Mesendoderm (in vitro differentiated cells): Measurements from ENCODE around the gene ANKRD39.
A peak's percentile ranks its signal among the peaks of the same experiment; 100 is the strongest.

Experiments
- DNase-seq: peaks from one replicate; pipeline ENCODE4 v3.0.0; 2013
- H2AK5ac ChIP-seq: 2 replicates; pipeline ENCODE4 v1.6.1; 2013; ENCODE audit warnings: low read length, inconsistent platforms
- H2BK120ac ChIP-seq: 2 replicates; pipeline ENCODE4 v1.6.1; 2013; ENCODE audit warnings: low read depth, mild to moderate bottlenecking, low read length, moderate library complexity, mixed read lengths
- H2BK15ac ChIP-seq: replicated peaks from 2 replicates; pipeline ENCODE4 v1.6.1; 2013; ENCODE audit warnings: low read depth, mild to moderate bottlenecking, moderate library complexity
- H2BK5ac ChIP-seq: 2 replicates; pipeline ENCODE4 v1.6.1; 2013; ENCODE audit warnings: low read length, inconsistent platforms
- H3K18ac ChIP-seq: 2 replicates; pipeline ENCODE4 v1.6.1; 2013; ENCODE audit warnings: mild to moderate bottlenecking, low read length, mixed read lengths
- H3K23ac ChIP-seq: one replicate; pipeline ENCODE4 v1.6.1; 2013; ENCODE audit warnings: low read length
- H3K27ac ChIP-seq: 2 replicates; pipeline ENCODE4 v1.5.1; 2013; ENCODE audit warnings: low read depth, mild to moderate bottlenecking, inconsistent platforms, low read length, moderate library complexity
- H3K27me3 ChIP-seq: 2 replicates; pipeline ENCODE4 v1.6.1; 2013; ENCODE audit warnings: low read length, control low read depth, mild to moderate bottlenecking, inconsistent platforms; ENCODE audit not compliant: insufficient read depth, poor library complexity
- H3K36me3 ChIP-seq: 2 replicates; pipeline ENCODE4 v1.6.1; 2013; ENCODE audit warnings: low read length, inconsistent platforms; ENCODE audit not compliant: control insufficient read depth, insufficient read depth
- H3K4ac ChIP-seq: one replicate; pipeline ENCODE4 v1.6.1; 2013; ENCODE audit warnings: low read depth, mild to moderate bottlenecking, low read length, moderate library complexity
- H3K4me1 ChIP-seq: 2 replicates; pipeline ENCODE4 v1.6.1; 2013; ENCODE audit warnings: low read depth, low read length, inconsistent platforms; ENCODE audit not compliant: control insufficient read depth
- H3K4me2 ChIP-seq: 2 replicates; pipeline ENCODE4 v1.6.1; 2013; ENCODE audit warnings: low read length
- H3K4me3 ChIP-seq: 2 replicates; pipeline ENCODE4 v1.5.1; 2013; ENCODE audit warnings: mild to moderate bottlenecking, low read length
- H3K56ac ChIP-seq: one replicate; pipeline ENCODE4 v1.6.1; 2013; ENCODE audit warnings: low read length
- H3K79me1 ChIP-seq: 2 replicates; pipeline ENCODE4 v1.6.1; 2013; ENCODE audit warnings: low read length, inconsistent platforms
- H3K79me2 ChIP-seq: 2 replicates; pipeline ENCODE4 v1.6.1; 2013; ENCODE audit warnings: mild to moderate bottlenecking, low read length; ENCODE audit not compliant: control insufficient read depth, insufficient read depth
- H3K9ac ChIP-seq: 2 replicates; pipeline ENCODE4 v1.6.1; 2013; ENCODE audit warnings: low read length, inconsistent platforms
- H4K5ac ChIP-seq: one replicate; pipeline ENCODE4 v1.6.1; 2013; ENCODE audit warnings: low read length
- H4K8ac ChIP-seq: one replicate; pipeline ENCODE4 v1.6.1; 2013; ENCODE audit warnings: low read depth, mild to moderate bottlenecking, control low read depth, low read length, moderate library complexity
- WGBS: extraction: QIAGEN DNeasy Blood & Tissue Kit; methylation state at CpG from one replicate; pipeline ENCODE4 v1.1.7; 2013; ENCODE audit warnings: low lambda C conversion rate, missing lambda C conversion rate; ENCODE audit not compliant: insufficient coverage; ENCODE audit errors: extremely low coverage; 5-methylcytosine and 5-hydroxymethylcytosine counted together

ANKRD39 gene

DNA sequence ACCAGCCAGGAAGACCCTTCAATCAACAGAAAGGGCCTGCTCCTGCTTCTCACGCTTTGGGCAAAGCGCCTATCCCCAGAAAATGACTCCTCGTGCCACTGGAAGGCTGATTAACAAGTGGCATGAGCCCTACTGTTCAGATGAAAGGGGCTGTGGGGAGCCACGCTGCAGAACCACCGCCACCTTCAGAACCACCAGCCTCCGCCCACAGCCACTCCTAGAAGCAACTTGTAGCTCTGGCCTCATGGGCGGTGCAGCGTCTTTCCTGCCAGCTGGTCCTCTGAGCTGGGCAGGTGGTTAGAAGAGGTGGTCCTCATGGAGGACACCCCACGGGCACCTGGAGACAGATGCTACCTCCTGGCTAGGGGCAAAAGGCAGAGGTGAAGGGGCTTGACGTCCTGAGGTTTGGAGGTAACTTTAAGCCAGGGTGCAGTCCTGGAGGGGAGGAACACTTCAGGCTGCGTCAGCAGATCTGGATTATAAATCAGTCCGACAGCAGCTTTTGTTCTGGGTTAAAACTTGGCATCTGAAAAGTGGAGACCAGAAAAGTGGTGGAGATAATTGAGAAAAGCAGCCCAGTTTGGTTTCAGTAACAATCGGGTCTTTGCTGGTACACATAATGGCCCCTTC, 12.9 kb upstream of the ANKRD39 start:
- Histone ChIP-seq H3K4me1 (peaks cover 24% of the 10 kb centered on the region), H2AK5ac (peak overlapping the region; percentile 48), H3K9ac (peak overlapping the region; percentile 86), H3K4me3 (peak overlapping the region; percentile 69), H4K8ac (no peak overlapping the region), H3K18ac (peak overlapping the region; percentile 97), H2BK120ac (no peak overlapping the region), H2BK15ac (no peak overlapping the region), H3K4ac (peak overlapping the region; percentile 94), H3K36me3 (peaks cover 5% of the 10 kb centered on the region), H3K23ac (no peak overlapping the region), H3K27me3 (no peaks in the 10 kb centered on the region), H3K56ac (peak overlapping the region; percentile 96), H3K79me1 (peaks cover 20% of the 10 kb centered on the region), H3K27ac (no peak overlapping the region), H3K79me2 (peaks cover 29% of the 10 kb centered on the region), H4K5ac (no peak overlapping the region), H2BK5ac (no peak overlapping the region), H3K4me2 (peak overlapping the region; percentile 85)
- WGBS = no CpG with 5 or more reads among the region's 13 CpGs
- peak; percentile 46 for DNase-seq

DNA sequence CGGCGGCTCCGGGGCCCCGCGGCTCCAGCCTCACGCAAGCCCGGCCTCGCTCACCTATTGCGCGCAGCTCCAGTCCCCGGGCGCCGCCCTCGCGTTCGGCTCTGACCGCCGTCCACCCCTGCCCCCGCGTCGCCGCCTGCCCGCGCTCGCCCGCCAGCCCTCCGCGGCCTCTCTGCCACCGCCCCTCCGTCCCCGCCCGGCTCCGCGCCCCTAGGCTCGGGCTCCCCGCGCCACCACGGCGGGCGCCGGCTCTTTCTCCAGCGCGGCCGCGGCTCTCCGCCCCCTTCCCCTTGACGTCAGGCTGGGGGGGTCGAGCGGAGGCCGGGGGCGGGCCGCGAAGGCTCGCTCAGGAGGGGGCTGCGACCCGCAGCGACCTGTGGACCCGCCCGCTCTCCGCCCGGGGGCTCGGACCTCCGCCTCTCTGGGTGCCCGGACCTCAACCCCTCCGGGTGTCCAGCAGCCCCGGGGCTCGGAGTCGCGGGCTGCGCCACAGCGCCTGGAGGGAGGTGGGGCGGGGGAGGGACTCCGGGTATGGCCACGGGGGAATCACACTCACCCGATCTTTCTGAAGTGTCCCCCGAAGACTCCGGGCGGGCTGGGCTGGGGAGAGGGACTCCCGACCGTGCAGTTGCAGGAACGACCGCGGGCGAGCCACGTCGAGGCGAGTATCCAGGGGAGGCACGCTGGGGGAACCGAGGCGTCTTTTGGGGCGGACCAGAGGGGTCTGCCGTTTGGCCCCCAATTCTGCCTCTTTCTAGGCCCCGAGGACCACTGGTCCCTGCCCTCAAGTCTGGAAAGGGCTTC, 12.2 kb upstream of the ANKRD39 start, which contains the start of gene SEMA4C:
SEMA4C (minus strand) TSS at position 259 of the 804 bp plus-strand sequence. CDS start 2,194 bp downstream, outside the sequence.
- Histone ChIP-seq H3K27me3 (no peaks in the 10 kb centered on the region), H4K8ac (peak within 1 kb of the TSS; percentile 89), H3K27ac (peak within 1 kb of the TSS; percentile 93), H3K4me1 (peaks cover 17% of the 10 kb centered on the region), H3K23ac (peak within 1 kb of the TSS; percentile 66), H3K56ac (peak within 1 kb of the TSS; percentile 96), H3K79me2 (peaks cover 32% of the 10 kb centered on the region), H2AK5ac (peak within 1 kb of the TSS; percentile 48), H2BK5ac (peak within 1 kb of the TSS; percentile 76), H4K5ac (no peak within 1 kb of the TSS), H3K4ac (peak within 1 kb of the TSS; percentile 97), H3K79me1 (peaks cover 25% of the 10 kb centered on the region), H2BK120ac (peak within 1 kb of the TSS; percentile 73), H3K9ac (peak within 1 kb of the TSS; percentile 99), H3K4me2 (peak within 1 kb of the TSS; percentile 85), H3K4me3 (peak within 1 kb of the TSS; percentile 91), H3K36me3 (peaks cover 10% of the 10 kb centered on the region), H2BK15ac (no peak within 1 kb of the TSS), H3K18ac (peak within 1 kb of the TSS; percentile 97)
- peak; percentile 57 for DNase-seq
- WGBS = no CpG with 5 or more reads among the region's 93 CpGs

DNA sequence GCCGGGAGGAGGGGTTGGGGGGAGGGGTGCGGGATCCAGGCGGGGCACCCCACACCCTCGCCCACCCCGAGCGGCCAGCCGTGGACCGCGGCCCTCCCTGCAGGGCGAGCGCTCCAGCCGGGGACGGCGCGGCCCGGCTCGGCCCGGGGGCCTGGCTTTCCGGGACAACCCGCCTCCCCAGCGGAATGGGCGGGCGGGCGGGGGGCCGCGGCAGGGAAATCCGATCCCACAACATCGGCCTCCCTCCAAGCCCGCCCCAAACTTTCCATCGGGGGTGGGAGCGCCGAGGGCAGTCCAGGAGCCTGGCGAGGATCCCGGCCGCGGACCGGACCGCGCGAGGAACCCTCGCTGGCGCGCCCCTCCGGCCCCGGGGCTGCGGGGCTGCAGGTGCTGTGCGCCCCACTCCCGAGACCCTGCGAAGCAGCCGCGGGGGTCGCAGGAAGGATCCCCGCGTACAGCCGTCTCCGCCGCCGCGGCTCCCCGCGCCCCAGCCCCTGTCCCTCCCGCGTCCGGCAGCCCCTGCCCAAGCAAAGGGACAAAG, 11.5 kb upstream of the ANKRD39 start:
- peak overlapping the region; percentile 66 for H3K23ac ChIP-seq
- H3K27ac ChIP-seq = peak overlapping the region; percentile 93
- peak overlapping the region; percentile 91 for H3K4me3 ChIP-seq
- peak overlapping the region; percentile 96 for H3K56ac ChIP-seq
- no peak overlapping the region for H2AK5ac ChIP-seq
- DNase-seq = peak; percentile 77
- H3K4ac ChIP-seq = peak overlapping the region; percentile 97
- peak overlapping the region; percentile 73 for H2BK120ac ChIP-seq
- peak overlapping the region; percentile 18 for H3K4me2 ChIP-seq
- peaks cover 14% of the 10 kb centered on the region for H3K36me3 ChIP-seq
- H3K79me2 ChIP-seq = peaks cover 32% of the 10 kb centered on the region
- H3K18ac ChIP-seq = peak overlapping the region; percentile 97
- H4K5ac ChIP-seq = no peak overlapping the region
- WGBS = no CpG with 5 or more reads among the region's 64 CpGs
- no peak overlapping the region for H2BK15ac ChIP-seq
- peak overlapping the region; percentile 89 for H4K8ac ChIP-seq
- peak overlapping the region; percentile 99 for H3K9ac ChIP-seq
- H3K27me3 ChIP-seq = no peaks in the 10 kb centered on the region
- peak overlapping the region; percentile 76 for H2BK5ac ChIP-seq
- peaks cover 25% of the 10 kb centered on the region for H3K79me1 ChIP-seq
- H3K4me1 ChIP-seq = peaks cover 17% of the 10 kb centered on the region

DNA sequence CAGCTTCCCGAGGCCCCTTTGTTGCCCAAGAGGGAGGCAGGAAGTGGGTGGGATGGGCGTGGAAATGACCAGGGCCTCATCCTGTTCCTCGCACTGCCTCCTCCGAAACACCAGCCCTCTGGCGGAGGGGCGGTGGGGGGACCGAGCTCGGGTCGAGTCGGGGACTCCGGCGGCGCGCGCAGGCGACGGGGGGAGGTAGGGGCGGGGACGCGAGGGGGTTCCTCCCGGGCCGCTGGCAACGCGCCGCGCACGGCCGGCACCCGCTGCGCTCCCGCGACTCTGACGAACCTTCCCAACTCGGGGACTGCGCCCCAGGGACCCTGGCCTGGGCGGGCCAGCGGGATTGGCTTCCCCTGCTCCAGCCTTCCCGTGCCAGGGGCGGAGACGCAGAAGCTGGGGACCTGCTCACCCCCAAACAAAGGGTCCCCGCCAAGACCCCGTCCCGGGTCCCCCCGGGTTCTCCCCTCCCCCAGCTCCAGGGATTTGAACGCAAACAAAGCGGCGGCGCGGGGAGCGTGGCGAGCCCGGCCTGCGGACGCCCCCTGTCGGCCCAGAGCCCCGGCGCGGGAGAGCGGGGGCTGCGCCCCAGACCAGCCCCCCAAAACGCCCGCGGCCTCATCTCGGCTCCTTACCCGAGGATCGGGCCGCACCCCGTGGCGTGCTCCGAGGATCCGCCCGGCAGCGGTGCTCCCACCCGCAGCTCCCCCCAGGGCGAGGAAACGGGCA, 10.9 kb upstream of the ANKRD39 start:
- H3K56ac ChIP-seq = peak overlapping the region; percentile 93
- H4K5ac ChIP-seq = no peak overlapping the region
- peak overlapping the region; percentile 99 for H3K9ac ChIP-seq
- peaks cover 11% of the 10 kb centered on the region for H3K4me1 ChIP-seq
- peak overlapping the region; percentile 83 for H4K8ac ChIP-seq
- H3K79me2 ChIP-seq = peaks cover 32% of the 10 kb centered on the region
- H2BK15ac ChIP-seq = no peak overlapping the region
- WGBS = no CpG with 5 or more reads among the region's 76 CpGs
- peaks cover 25% of the 10 kb centered on the region for H3K79me1 ChIP-seq
- peak overlapping the region; percentile 95 for H3K4me2 ChIP-seq
- peak; percentile 93 for DNase-seq
- peak overlapping the region; percentile 66 for H3K23ac ChIP-seq
- H3K36me3 ChIP-seq = peaks cover 21% of the 10 kb centered on the region
- peak overlapping the region; percentile 97 for H3K18ac ChIP-seq
- peak overlapping the region; percentile 73 for H2BK120ac ChIP-seq
- H2AK5ac ChIP-seq = no peak overlapping the region
- peak overlapping the region; percentile 97 for H3K4ac ChIP-seq
- H2BK5ac ChIP-seq = peak overlapping the region; percentile 82
- H3K27ac ChIP-seq = peak overlapping the region; percentile 93
- no peaks in the 10 kb centered on the region for H3K27me3 ChIP-seq
- peak overlapping the region; percentile 91 for H3K4me3 ChIP-seq

DNA sequence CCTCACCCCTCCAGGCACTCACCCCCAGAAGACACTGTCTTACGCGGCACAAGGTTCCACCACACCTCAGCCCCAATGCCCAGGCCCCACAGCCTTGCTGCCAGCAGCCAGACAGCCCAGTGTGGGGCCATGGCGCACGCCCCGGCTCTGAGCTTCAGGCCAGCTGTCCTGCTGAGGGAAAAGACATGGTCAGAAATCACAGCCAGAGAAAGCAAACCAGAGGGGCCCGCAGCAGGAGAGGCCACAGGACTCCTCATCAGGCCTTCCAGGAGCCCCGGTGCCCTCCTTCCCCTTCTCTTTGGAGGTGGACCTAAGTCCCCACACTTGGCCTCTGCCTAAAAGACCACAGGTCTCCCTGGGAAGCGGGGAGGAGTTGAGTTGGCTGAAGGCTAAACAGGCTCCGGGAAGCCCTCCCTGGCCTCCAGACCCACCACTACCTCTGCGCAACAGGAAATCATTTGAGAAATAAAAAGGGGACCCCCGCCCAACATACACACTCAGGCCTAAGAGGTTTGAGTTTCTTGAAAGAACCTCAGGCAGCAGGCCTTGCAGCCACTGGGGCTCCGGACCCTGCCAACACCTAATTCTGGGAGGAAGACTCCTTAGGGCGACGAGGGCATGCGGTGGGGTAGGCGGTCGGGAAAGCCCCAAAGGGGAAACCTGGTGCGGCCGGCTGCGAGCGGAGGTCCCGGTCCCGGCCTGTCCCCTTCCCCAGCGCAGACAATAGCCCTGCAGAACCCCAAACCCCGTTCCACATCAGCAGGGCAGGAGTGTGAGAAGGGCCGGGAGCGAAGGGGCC, 10.1 kb upstream of the ANKRD39 start:
- H3K36me3 ChIP-seq = peaks cover 27% of the 10 kb centered on the region

More for the DNA sequence above, 10.1 kb upstream of the ANKRD39 start:
- Histone ChIP-seq H2BK120ac (no peak overlapping the region), H3K27me3 (no peaks in the 10 kb centered on the region), H2BK15ac (no peak overlapping the region), H2BK5ac (peak overlapping the region; percentile 0), H3K56ac (peak overlapping the region; percentile 93), H3K79me1 (peaks cover 27% of the 10 kb centered on the region), H2AK5ac (peak overlapping the region; percentile 8), H3K79me2 (peaks cover 32% of the 10 kb centered on the region), H4K5ac (no peak overlapping the region), H3K4me1 (peaks cover 8% of the 10 kb centered on the region), H3K4ac (peak overlapping the region; percentile 90), H3K18ac (peak overlapping the region; percentile 89), H4K8ac (no peak overlapping the region), H3K9ac (peak overlapping the region; percentile 99), H3K4me3 (peak overlapping the region; percentile 91), H3K27ac (peak overlapping the region; percentile 34), H3K23ac (peak overlapping the region; percentile 98), H3K4me2 (peak overlapping the region; percentile 95)
- WGBS = no CpG with 5 or more reads among the region's 27 CpGs
- peak; percentile 26 for DNase-seq
